HG03060 (cell line): Measurements from ENCODE around the gene F10.

ENCODE experiments used
- ATAC-seq: cut with Tn5 transposase; IDR thresholded peaks from one replicate; pipeline ENCODE4 v1.9.1; 2021; ENCODE audit warnings: low read depth, moderate number of reproducible peaks; ENCODE audit not compliant: unreplicated experiment

Gene F10

DNA sequence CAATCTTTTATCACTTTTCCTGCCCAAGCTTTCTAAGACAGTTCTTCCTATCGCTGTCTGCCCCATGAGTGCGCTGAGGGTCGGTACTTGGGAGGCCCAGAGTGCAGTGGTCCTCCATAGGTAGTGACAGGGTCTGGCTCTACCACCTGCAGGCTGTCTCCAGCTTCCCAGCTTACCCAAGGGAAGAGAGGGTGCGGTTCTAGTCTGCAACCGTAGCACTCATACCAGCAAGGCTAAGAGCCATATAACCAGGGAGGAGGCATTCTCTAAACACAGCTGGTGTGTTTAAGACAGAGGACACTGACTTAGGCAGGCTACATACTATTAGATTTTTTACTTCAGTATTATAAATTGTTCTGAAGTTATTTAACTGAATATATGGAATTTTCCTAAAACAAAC, 44.1 kb downstream of the F10 start:
- ATAC-seq = no peak

DNA sequence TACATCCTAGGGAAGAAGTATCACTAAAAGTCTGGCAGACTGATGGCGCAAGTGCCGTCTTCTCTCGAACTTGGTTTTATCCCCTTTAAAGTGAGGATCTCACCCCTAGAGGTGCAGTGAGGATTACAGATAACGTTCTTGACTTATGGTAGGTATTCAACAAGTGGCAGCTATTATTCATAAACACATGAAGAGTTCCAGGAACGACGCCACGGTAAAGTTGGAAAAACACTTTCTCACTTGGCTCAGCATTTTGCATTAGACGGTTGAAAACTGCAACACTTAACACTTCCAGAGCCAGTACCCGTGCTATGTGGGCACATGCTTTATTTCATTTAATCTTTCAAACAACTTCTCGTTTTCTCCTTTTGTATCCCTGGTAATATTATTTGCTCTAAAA, 44.6 kb downstream of the F10 start:
- ATAC-seq = no peak

DNA sequence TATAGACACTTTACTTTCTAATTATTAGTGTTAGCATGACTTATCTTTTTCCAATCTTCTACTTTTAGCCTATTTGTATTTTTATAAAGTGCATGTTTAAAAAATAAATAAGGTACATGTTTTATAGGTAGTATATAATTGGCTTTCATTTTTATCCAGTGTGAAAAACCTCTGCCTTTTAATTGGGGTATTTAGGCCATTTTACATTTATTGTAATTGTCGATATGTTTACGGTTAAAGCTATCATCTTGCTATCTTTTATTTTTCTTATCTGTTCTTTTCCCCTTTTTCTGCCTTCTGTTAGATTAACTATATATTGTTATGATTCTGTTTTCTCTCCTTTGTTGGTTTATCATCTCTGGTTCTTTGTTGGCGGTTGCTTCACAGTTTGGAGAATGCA, 45.0 kb downstream of the F10 start:
- no peak for ATAC-seq

DNA sequence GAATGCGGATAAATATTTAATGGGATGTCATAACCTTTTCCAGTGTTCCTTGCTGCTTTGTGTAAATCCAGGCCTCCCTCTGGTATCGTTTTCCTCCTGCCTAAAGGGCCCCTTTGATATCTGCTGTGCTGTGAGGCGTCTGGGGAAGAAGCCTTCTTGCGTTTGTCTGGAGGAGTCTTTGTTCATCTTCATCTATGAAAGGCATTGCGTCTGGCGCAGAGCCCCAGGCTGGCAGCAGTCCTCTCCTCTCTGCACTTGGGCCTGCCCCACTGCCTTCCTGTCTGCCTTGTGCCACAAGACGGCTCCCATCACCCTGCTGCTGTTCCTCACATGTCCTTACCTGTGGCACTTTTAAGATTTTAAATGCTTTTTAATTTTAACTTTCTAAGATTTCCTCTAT, 45.6 kb downstream of the F10 start:
- ATAC-seq = no peak

DNA sequence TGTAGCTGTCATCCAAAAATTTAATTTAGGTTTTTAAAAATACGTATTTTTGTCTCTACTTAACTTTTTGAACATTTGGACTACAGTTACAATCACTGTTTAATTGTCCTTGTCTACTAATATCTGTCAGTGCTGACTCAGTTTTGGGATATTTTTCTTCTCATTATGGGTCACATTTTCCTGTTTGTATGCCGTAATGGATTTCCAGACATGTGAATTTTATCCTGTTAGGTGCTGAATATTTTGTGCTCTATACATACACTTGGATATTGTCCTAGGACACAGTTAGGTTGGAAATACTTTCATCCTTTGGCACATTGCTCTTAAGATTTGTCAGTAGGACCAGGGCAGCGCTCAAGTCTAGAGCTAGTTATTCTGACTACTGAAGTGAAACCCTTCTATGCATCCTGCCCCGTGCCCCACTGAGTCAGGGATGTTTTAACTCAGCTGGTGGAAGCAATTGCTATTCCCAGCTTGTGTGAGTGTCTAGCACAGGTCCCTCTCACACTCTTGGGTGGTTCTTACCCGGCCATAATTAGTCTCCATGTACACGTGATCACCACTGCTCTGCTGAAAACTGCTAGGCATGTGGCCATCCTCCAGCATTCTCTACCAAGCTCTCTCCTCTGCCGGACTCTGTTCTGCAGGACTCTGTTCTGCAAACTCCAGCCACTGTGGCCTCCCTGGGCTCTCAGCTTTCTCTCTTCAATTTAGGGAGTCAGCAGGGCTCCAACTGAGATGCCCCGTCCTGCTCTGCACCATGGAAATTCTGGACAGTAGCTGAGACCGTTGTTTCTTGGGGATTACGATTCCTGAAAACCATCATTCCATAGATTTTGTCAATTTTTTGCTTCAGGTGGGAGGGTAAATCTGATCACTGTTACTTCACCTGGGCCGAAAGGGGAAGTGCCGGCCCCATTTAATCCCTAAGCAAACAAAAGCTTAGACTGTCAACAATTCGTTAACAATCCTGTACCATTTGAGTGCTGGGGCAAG, 47.0 kb downstream of the F10 start:
- no peak for ATAC-seq

DNA sequence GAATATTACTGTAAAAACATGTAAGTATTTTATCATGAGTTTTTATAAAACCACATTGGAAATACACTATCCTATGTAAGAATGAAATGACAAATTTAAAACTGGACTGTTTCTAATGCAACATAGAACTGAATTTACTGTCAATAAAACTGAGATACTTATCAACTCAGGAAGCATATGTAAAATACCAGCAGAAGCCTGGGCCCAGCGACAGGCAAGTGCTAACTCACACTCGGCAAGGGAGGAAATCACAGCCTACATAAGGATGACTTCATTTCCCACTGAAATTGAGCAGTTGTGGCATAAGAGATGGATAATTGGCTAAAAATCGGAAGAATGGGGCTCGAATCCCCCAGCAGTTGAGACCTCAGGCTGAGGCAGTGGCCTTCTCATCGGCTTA, 47.9 kb downstream of the F10 start:
- ATAC-seq = no peak

DNA sequence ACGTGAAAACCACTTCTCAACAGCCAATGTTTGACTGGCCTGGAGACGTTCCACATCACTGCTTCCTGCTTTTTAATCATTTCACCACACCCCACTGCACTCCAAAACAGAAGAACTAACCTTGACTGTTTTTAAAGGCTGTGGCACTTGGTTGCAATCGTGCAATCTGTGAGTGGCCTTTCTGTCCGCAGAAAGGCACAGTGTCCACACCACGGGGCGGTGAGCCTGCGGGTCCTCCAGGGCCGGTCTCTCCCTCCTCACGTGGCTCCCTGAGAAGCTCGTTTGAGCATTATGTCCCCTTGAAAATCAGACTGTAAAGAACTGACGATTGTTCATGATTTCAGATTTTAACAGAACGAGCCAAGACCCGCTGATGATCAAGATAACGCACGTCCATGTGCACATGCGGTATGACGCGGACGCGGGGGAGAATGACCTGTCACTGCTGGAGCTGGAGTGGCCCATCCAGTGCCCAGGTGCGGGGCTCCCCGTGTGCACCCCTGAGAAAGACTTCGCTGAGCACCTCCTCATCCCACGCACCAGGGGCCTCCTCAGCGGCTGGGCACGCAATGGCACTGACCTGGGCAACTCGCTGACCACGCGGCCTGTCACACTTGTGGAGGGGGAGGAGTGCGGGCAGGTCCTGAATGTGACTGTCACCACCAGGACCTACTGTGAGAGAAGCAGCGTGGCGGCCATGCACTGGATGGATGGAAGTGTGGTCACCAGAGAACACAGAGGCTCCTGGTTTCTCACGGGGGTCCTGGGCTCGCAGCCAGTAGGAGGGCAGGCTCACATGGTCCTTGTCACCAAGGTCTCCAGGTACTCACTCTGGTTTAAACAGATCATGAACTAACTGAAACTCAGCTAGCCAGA, 48.9 kb downstream of the F10 start:
- ATAC-seq = no peak

DNA sequence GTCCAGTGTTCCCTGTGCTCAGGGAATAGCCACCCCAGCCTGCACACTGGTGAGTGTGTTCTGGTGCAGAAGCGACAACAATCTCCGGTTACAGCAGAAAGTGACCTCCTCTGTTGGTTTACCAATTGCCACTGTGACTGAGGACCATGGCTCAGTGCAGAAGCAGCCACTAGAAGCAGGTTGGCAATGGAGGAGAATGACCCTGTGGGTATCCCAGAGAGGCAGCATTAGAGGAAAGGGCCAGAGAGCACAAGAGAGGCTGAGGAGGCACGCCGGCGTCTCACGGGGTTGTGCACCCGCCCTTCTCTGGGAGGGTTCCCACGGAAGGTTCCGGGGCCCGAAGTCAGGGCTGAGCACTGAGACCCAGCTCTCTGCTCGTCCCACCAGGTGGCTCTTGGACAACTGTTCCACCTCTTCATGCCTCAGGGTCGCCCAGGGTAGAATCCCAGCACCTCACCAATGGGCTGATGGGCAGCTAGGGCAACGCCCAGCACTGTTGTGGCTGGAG, 49.9 kb downstream of the F10 start:
- ATAC-seq = no peak

DNA sequence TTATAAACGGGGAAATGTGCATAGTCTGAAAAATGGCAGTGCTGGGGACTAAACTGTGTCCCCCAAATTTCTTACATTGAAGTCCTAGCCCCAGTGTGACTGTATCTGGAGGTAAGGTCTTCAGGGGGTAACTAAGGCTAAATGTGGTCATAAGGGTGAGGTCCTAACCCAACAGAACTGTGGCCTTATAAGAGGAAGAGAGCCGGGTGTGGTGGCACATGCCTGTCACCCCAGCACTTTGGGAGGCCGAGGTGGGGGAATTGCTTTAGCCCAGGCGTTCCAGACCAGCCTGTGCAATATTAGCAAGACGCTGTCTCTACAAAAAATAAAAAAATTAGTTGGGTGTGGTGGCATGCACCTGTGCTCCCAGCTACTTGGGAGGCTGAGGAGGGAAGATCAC, 53.7 kb downstream of the F10 start:
- no peak for ATAC-seq

DNA sequence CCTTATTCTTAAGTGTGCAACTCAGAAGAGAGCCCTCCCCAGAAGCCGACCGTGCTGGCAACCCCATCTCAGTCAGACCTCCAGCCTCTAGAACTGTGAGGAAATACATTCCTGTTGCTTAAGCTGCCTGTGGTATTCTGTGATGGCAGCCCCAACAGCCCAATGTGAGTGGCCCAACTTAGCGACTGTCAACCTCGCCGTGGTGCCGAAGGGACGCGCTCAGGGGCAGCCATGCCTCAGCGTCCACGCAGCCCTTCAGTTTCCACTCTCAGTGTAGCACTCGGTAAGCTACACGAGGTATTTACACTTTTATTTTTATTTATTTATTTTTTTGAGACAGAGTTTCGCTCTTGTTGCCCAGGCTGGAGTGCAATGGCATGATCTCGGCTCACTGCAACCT, 54.2 kb downstream of the F10 start:
- ATAC-seq = no peak

DNA sequence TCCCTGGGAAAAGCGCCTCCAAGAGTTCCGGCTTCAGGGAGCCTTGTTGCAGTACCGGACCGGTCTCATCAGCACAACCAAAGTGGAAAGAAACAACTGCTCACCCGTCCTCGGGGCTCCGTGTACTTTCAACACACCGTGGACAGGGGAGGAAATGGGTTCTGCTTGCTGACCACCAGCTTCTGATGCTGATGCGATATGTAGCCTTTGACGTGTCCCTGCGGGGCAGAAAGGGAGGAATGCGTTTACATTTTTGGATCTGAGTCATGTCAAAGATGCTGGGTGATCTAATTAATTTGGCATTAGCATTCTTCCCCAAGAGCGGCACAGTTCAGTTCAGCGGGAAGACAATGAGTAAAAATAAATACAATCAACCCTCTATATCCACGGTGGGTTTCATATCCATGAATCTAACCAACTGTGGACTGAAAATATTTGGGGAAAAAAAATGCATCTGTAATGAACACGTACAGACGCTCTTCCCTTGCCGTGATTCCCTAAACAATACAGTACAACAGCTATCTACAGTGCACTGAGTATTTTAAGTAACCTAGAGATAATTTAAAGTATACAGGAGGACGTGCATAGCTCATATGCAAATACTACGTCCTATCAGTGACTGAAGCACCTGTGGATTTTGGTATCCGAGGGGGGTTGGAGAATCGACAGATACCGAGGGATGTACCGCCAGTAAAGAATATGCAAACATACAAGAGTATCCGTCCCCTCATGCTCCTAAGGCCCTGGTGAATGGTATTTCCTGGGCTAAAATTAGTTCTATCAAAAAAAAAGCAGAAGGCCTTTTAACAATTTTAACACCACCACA, 55.7 kb downstream of the F10 start:
- no peak for ATAC-seq

DNA sequence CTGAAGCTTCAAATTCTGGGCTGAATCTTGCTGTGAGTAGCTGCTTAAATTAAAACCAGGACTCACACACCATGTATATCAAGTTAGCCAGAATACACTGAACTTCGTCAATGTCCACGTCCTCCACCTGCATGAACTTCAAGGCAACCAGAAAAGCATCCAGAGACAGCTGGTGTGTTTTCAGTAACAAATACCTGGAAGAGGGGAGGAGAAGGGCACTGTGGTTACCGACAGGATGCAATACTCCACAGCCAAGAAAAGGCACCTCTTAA, 56.2 kb downstream of the F10 start:
- no peak for ATAC-seq

DNA sequence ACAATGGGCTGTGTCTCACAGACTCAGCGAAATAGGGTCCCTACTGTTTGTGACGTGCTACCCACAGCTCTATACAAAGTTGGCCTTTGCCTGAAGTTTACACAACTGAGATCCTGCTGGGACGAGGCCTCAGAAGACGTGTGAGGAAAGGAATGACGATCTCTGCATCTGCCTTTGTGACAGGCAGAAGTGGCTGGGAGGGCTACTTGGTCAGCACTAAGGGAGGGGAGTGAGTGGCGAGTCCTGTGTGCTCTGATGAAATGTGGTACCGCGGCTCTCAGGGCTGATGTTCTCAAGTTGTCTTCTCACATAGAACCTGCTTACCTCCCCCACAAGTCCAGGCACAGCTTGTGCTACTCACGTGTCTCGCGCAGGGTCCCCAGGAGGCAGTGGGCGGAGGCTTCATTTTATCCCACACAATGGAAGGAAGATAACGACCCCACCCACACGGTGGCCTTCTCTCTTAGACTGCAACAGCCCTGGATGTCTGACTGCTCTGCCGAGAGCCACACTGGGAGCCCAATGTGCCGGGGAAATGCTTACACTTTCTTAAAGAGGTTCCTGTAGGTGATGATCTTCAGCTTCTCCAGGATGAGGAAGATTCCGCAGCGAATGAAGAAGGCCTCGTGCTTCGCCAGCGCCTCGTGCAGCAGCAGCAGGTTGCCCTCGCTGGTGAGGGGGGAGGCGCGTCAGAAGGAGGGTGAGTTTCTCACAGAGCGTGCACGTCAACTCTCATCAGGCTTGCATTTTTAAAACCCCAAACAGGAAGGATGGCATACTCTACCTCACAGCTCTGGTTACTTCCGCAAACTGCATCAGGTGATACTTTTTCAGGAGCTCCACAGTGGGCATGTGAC, 57.0 kb downstream of the F10 start:
- no peak for ATAC-seq

DNA sequence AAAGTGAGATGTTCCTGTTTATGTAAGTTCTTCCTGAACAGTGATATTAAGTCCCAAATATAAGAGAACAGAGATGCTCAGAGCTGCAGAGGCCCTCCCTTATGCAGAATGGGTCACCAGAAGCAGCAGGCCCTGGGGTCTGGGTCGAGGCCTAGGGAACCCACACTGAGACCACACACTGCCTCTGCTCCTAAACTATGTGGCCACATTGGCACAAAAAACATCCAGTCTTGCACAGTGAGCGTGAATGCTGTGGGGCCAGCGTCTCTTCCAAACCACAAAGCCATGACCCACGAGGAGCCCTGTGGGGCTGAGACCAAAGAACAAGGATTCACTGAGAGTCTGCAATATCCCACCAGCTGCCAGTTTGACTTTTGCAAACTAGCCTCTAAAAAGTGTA, 59.4 kb downstream of the F10 start:
- no peak for ATAC-seq

DNA sequence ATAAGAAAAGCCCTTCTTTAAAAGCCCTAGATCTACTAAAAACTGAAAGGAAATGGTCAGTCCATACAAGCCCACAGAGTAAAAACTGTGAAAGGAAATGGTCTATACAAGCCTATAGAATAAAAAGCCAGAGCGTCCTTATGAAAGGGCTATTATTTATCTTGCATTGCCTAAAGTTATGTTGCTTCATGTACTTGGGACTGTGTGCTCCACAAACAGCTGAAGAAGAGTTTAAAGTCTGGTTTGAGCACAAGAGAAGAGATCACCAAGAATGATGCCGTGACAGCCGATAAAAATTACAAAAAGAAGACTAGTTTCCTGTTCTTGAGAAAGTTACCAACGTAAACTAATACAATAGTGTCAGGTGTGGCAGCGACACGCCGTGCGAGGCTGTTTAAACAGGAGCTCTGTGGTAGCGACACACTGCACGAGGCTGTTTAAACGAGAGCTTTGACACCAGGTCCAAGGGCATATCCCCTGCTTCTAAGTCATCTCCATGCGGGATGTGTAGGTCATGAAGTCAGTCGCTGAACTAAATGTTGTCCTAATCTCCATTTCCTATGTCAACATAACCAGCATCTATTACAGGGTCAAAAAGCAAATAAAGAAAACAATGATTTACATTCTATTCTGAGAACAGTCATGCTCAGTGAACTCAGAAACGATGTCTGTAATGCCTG, 61.0 kb downstream of the F10 start:
- no peak for ATAC-seq

DNA sequence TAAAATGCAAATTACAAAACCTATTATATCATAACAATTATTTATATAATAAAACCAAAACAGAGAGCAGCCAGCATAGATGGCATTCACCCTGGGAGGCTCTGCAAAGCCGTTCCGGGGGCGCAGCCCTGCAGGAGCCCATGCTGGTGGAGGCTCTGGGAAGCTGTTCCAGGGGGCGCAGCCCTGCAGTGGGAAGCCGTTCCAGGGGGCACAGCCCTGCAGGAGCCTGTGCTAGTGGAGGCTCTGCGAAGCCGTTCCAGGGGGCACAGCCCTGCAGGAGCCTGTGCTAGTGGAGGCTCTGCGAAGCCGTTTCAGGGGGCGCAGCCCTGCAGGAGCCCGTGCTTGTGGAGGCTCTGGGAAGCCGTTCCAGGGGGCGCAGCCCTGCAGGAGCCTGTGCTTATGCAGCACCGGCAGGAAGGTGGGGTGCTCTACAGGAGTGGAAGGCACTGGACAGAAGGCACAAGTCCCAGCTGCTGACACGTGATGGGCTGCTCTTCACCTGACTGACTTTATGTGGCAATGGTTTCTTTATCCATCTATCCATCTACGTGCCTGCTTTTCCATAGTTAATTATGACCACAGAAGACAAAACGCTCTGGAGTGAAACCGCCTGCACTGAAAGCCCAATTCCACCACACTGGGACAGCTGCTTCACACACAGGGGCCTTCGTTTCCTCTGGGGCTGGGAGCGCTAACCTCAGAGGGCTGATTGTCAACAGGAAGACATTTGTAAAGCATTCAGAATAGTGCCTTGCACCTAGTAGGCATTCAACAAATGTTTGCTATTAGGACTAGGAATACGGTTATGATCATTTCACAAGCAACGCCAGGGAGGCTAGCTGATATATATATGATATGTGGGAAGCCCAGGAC, 62.2 kb downstream of the F10 start:
- no peak for ATAC-seq

DNA sequence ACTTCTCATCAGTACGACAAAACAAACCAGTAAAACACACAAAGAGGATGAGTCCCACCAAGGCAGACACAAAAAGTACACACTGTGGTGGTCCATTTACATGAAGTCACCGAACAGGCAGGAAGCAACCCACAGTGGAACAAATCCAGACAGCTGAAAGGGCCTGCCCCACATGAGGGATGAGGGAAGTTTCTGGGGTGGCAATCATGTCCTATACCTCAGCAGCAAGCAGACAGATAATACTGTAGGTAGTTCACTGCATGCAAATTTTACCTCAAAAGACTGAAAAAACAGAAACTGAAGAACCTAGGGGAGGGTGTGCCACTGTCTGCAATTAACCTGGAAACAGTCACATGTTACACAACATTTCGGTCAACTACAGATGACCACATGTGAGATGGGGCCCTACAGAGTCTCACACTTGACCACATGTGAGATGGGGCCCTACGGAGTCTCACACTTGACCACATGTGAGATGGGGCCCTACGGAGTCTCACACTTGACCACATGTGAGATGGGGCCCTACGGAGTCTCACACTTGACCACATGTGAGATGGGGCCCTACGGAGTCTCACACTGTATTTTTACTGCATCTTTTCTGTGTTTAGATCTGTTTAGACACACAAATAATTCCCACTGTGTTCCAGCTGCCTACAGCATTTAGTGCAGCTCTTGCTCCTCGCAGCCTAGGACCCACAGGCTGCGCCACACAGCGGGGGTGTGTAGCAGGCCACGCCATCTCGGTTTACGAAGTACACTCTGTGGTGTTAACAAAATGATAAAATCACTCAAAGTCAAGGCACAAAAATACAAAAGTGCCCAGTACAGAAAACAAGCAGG, 63.7 kb downstream of the F10 start:
- ATAC-seq = peak; percentile 80
